ENCODE results near the gene RER1.

RER1 gene

GRCh38 chr1:2392686-2393085 is 1.0 kb downstream of the RER1 start:
- DNase-seq: no peak

GRCh38 chr1:2393471-2393877 is 1.8 kb downstream of the RER1 start:
- no peak for DNase-seq

- DNase-seq: no peak
Observed at GRCh38 chr1:2394220-2394619, 2.6 kb downstream of the RER1 start.

- DNase-seq: no peak
Observed at GRCh38 chr1:2394761-2395160, 3.1 kb downstream of the RER1 start.

- DNase-seq: no peak
Observed at GRCh38 chr1:2395245-2395644, 3.6 kb downstream of the RER1 start.

GRCh38 chr1:2396059-2396458 is 4.4 kb downstream of the RER1 start:
- DNase-seq: no peak

GRCh38 chr1:2396476-2396875 is 4.8 kb downstream of the RER1 start:
- DNase-seq: no peak

- DNase-seq: no peak
Observed at GRCh38 chr1:2397007-2397679, 5.5 kb downstream of the RER1 start.

- DNase-seq: no peak
Observed at GRCh38 chr1:2398871-2399270, 7.2 kb downstream of the RER1 start.

- DNase-seq: no peak
Observed at GRCh38 chr1:2399890-2400575, 8.4 kb downstream of the RER1 start.

GRCh38 chr1:2400576-2400909 is 8.9 kb downstream of the RER1 start:
- no peak for DNase-seq

- no peak for DNase-seq
Observed at GRCh38 chr1:2400950-2401649, 9.5 kb downstream of the RER1 start.

GRCh38 chr1:2402420-2402819 is 10.8 kb downstream of the RER1 start:
- no peak for DNase-seq

- DNase-seq: no peak
Observed at GRCh38 chr1:2403273-2403672, 11.6 kb downstream of the RER1 start.

- no peak for DNase-seq
Observed at GRCh38 chr1:2404142-2404889, 12.7 kb downstream of the RER1 start.

- no peak for DNase-seq
Observed at GRCh38 chr1:2404890-2405511, 13.4 kb downstream of the RER1 start.

GRCh38 chr1:2405588-2406295 is 14.1 kb downstream of the RER1 start:
- no peak for DNase-seq

GRCh38 chr1:2406451-2407041 is 14.9 kb downstream of the RER1 start:
- DNase-seq: no peak

GRCh38 chr1:2407166-2407990 is 15.7 kb downstream of the RER1 start:
- no peak for DNase-seq

- DNase-seq: no peak
Observed at GRCh38 chr1:2407991-2408275, 16.3 kb downstream of the RER1 start.

GRCh38 chr1:2408456-2408855 is 16.8 kb downstream of the RER1 start:
- DNase-seq: no peak
